HL-60/S4 treated with phorbol 12-myristate 13-acetate at 8.2 ng/mL for 4 days and 3 days (cell line): ENCODE measurements around the gene TNNI3K.
"Not testable (repeated sequence)": the region's sequence is repeated elsewhere in the genome, so short reads cannot be mapped to it uniquely, and the experiment has no call there.

Experiments
- in situ Hi-C: fragments of 300-500 bp; cut with MboI; formaldehyde crosslinking; loops from 2 replicates; pipeline ENCODE4 v1.15.0; 2022; ENCODE audit warnings: low sequenced_read_pairs

The TNNI3K gene, protein sequence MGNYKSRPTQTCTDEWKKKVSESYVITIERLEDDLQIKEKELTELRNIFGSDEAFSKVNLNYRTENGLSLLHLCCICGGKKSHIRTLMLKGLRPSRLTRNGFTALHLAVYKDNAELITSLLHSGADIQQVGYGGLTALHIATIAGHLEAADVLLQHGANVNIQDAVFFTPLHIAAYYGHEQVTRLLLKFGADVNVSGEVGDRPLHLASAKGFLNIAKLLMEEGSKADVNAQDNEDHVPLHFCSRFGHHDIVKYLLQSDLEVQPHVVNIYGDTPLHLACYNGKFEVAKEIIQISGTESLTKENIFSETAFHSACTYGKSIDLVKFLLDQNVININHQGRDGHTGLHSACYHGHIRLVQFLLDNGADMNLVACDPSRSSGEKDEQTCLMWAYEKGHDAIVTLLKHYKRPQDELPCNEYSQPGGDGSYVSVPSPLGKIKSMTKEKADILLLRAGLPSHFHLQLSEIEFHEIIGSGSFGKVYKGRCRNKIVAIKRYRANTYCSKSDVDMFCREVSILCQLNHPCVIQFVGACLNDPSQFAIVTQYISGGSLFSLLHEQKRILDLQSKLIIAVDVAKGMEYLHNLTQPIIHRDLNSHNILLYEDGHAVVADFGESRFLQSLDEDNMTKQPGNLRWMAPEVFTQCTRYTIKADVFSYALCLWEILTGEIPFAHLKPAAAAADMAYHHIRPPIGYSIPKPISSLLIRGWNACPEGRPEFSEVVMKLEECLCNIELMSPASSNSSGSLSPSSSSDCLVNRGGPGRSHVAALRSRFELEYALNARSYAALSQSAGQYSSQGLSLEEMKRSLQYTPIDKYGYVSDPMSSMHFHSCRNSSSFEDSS

DNA sequence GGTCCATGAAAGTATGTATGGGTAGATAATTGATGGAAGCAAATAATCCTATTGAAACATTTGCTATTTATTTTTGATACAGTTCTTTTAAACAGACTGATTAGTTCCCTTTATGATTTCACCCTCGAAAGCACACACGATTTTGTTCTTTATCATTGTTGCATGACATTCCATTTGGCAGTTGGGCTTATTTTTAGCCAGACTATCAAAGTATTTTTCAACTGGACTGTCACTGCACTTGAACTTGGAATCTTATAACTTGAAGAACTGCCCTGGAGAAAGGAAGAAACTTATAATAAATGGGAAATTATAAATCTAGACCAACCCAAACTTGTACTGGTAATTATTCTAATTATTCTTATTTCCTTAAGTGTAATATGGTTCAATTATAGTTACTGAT lies at the start of gene TNNI3K:
TNNI3K (plus strand) TSS at position 235 of the 400 bp plus-strand sequence; CDS start at position 300, 65 bp downstream.
- in situ Hi-C loops, result no loop called here

DNA sequence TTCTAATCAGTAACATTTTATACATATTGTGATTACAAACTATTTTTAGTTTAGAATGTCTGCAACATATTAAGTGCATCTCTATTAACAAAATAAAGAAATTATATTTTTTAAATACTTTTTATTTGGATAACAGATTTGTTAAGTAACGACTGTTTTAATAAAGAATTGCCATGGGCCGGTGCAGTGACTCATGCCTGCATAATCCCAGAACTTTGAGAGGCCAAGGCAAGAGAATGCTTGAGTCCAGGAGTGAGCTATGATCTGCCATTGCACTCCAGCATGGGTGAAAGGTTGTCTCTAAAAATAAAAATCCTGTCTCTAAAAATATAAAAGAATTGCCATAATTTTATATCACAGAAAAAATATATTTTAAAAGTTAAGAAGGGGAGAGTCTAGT lies 41.3 kb upstream of the TNNI3K start:
- in situ Hi-C loops, result no loop called here

DNA sequence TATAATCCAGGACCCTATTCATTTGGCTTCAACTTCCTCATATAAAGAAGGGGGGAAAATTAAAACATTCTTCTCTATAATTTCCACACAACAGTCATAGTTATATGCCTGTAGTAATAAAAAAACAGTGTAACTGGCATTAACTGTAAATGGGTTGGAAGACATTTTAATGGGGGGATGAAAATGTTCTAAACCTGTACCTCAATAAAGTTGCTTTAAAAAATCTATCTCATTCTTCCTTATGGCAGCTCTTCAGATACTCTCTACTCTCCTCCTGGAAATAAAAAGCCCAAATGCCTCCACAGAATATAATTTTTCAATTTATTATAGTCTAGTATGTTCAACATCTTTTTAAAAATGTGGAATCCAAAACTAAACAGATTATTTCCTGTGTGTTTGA lies 39.8 kb upstream of the TNNI3K start:
- in situ Hi-C loops, result no loop called here

DNA sequence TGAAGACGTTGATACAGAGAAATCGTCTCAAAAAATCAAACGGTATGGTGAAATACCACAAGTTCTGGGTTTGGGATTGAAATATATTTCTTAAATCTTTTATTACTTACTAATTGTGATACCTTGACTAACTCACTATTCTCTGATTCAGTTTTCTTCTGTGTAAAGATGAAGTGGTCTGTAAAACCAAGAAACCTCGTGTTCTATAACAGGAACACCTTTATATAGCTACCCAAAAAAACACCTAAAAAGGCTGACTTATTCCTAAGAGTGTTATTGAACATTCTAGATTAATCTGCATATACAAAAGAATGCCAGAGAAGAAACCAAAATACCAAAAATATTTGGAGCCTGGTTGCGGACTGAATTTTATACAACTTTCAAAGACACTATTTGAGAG lies 37.9 kb upstream of the TNNI3K start:
- in situ Hi-C loops, result no loop called here

DNA sequence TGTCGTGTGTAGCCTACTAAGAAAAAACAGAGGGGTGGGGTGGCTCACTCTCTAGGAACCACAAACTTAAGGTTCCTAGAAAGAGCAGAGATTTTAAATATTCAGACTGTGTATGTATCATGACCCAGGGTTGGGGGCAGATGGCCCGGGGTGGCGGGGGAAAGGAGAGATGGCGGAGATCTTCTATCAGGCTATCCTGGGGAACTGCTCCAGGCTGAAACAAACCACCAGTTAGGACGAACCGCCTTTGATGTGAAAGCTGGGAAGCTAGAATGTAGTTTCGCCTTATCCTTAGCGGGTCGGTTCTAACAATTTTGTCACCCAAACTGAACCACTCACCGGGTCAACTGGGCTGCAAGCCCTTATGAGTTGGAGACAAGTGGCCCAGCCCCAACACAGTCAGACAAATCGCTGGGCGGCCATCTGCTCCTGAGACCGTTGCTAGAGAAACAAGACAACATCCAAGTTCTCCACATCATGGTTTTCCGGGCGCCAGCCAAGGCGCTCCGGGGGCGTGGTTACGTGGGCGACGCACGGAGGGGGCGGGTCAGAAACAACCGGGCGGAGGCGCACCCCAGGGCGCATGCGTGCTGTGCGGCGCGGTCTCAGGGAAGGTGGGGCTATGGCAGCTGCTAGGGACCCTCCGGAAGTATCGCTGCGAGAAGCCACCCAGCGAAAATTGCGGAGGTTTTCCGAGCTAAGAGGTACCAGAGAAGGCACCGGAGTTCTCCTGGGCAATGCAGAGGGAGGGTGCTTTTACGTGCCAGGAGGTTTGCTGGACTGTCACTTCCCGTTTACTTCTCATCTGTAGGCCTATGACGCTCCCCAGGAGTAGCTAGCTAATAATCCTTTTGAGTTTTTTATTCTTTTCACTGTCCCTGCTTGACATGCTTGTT lies 37.3 kb upstream of the TNNI3K start, which contains the start of the genes FPGT and LRRIQ3:
FPGT (plus strand) TSS at position 586 of the 896 bp plus-strand sequence; CDS start at position 623, 37 bp downstream.
LRRIQ3 (minus strand) TSS at position 520 of the 896 bp plus-strand sequence. CDS start 14,492 bp downstream, outside the sequence.
- in situ Hi-C loops, result no loop called here

DNA sequence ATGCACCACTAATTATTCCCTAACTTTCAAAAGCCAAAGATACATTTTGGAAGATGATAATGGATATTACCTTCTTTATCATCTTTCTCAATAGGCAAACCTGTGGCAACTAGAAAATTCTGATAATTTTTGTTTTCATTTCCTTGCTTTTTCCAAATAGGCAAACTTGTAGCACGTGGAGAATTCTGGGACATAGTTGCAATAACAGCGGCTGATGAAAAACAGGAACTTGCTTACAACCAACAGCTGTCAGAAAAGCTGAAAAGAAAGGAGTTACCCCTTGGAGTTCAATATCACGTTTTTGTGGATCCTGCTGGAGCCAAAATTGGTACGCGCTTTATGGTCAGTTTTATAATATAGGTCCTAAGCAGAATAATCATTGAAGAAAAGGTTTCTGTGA lies 35.7 kb upstream of the TNNI3K start:
- in situ Hi-C loops, result no loop called here

DNA sequence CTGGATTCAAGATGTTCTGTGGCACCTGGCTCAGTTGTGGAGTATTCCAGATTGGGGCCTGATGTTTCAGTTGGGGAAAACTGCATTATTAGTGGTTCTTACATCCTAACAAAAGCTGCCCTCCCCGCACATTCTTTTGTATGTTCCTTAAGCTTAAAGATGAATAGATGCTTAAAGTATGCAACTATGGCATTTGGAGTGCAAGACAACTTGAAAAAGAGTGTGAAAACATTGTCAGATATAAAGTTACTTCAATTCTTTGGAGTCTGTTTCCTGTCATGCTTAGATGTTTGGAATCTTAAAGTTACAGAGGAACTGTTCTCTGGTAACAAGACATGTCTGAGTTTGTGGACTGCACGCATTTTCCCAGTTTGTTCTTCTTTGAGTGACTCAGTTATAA lies 29.9 kb upstream of the TNNI3K start:
- in situ Hi-C loops, result no loop called here

DNA sequence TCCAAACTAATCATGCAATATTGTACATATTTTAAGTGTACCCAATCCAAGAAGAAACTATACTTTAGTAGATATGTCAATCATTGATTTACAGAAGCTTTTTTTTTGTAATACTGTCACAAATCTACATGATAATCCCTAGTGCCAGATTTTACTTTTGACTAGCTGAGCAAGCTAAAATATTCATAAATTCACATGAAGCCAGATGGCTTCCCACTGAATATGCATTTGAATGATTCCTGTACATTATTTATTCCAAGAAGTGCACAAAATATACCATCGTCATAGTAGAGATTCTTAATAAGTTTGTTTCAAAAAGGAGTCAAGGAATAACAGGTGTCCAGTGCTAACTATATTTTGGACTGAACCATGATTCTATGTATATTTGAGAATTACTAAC lies 20.0 kb upstream of the TNNI3K start:
- in situ Hi-C loops, result no loop called here

DNA sequence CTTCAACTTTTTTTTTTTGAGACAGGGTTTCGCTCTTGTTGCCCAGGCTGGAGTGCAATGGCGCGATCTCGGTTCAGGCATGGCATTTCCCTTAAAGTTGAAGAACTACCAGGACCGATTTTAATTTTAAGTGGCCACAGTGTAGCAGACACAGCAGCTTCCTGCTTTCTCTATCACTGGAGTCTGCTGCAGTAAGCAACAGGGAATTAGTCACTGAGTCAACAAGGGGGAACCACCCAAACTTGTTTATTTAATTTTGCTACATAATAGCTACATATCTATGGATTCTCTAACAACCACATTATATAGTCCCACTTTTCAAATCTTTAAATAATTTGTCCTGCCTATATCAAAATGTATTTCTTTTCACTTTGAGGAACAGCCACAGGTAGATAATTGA lies 12.5 kb upstream of the TNNI3K start:
- in situ Hi-C loops, result no loop called here

DNA sequence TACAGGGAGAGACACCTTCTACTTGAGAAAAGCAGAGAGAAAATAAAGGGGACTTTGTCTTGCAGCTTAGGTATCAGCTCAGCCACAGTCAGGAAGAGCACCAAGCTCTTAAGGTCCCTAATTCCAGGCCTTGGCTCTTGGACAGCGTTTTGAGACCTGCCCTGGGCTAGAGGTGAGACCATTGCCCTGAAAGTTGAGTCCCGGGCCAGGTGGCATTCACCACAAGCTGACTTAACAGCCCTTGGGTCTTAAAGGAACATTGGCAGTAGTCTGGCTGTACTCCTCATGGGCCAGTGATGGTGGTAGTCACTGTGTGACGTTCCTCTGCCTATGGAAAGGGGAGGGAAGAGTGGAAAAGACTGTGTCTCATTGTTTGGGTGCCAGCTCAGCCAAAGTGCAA lies 11.7 kb upstream of the TNNI3K start:
- in situ Hi-C loops, result no loop called here

DNA sequence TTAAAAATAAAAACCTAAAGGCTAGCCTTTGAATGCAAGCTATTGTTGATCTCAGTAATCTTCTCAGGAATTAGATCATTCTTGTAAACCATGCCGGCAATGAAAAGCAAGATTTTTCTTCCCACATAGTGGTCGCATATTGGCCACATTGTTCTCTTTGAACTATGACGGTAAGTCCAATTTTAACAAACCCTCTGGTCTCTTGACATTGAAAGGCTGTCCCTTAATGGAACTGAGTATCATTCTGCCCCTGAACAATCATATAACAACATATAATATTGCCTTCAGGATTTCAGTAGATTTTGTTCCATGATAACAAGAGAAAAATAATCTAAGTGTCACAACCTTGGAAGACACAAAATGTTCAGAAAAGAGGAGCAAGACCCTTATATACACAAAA lies 1.3 kb downstream of the TNNI3K start:
- in situ Hi-C loops, result no loop called here

DNA sequence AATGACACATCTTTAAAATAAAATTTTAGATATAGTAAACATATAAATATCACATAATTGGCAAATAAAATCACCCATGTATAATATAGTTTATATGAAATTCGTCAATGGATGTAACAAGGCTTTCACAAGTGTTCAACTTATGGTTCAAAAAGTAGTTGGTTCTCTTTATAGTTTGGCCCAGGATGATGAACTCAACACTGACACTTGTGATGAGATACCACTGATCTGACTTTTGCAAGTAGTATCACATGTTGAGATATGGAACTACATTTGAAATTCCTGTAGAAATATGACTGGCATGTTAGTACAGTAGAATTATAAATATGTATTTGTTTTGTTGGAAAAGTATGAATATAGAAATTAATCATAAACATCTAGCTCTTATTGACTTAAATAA lies 1.8 kb downstream of the TNNI3K start:
- in situ Hi-C loops, result no loop called here

DNA sequence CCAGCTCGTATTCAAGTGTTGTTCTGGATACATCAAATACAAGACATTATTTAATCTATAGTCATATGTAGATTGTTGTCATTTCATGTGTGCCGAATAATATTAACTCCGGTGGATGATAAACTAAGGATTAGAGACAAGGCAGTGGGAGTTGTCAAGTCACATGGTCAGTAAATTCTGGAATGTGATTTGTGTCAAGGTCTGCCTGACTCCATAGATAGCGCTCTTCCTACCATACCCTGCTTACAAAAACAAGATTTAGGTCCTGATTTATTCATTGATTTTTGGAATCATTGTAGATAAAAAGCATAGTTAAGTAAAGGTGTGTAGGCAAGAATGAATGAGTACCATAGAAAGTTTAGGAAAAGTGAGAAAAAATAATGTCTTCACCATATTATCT lies 2.6 kb downstream of the TNNI3K start:
- in situ Hi-C loops, result no loop called here

DNA sequence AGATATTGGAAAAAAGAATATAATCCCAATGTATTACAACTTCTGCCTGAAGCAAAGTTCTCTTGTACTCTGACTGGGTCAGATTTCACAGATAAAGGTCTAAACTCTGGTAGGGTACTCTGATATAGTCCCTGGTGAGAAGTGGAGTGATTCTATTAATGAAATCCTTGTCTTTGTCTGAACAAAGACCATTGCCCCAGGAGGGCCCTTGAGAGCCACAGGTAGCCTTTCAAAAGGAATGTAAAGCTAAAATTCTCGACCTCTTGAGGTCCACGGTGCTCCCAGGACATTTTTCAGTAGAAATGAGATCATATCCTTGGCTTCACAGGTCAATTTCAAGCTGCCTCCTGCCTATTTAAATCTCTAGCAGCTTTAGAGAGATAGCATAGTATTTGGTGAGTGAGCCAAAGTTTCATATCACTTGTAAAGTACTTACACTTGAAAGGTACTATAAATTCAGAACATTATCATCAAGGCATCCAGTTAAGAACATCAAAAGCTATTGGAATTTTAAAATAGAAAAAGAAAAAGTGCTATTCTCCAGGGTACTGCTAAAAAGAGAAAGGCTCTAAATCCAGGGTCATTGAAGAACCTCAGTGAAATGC lies 10.1 kb downstream of the TNNI3K start:
- in situ Hi-C loops, result no loop called here

DNA sequence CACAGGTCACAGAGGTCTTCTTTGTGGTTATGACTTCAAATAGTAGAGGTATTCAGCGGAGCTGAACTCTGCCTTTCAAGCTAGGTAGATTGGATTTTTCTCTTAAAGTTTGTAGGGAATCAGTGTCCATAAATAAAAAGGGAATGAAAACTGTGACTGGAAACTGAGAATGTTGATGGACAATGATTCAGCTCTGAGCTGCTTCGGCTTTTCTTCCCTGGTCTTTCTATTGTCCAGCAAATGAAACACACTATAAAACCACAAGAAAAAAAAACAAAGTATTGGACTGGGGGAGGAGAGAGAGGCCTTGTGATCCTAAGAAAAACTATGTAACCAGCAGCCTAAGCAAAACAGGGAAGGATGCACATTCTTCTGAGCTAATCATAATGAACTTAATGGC lies 11.1 kb downstream of the TNNI3K start:
- in situ Hi-C loops, result no loop called here

DNA sequence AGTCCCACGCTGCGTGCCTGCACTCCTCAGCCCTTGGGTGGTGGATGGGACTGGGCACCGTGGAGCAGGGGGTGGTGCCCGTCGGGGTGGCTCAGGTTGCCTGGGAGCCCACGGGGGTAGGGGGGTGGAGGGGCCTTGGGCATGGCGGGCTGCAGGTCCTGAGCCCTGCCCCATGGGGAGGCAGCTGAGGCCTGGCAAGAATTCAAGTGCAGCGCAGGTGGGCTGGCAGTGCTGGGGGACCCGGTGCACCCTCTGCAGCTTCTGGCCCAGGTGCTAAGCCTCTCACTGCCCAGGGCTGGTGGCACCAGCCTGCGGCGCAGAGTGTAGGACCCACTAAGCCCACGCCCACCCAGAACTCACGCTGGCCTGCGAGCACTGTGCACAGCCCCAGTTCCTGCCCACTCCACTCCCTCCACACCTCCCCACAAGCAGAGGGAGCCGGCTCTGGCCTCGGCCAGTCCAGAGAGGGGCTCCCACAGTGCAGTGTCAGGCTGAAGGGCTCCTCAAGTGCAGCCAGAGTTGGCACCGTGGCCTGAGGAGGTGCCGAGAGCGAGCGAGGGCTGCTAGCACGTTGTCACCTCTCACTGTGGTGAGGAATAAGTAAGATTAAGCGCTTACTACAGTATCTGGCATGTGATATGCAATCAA lies 12.8 kb downstream of the TNNI3K start:
- in situ Hi-C loops, result no loop called here

DNA sequence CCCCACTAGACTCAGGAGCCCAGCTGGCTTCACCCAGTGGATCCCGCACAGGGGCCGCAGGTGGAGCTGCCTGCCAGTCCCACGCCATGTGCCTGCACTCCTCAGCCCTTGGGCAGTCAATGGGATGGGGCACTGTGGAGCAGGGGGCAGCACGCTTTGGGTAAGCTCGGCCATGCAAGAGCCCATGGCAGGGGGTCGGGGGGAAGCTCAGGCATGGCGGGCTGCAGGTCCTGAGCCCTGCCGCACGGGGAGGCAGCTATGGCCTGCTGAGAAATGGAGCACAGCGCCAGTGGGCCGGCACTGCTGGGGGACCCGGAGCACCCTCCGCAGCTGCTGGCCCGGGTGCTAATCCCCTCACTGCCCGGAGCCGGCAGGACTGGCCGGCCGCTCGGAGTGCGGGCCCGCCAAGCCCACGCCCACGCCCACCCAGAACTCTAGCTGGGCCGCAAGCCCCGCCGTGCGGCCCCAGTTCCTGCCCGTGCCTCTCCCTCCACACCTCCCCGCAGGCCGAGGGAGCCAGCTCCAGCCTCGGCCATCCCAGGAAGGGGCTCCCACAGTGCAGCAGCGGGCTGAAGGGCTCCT lies 18.1 kb downstream of the TNNI3K start:
- in situ Hi-C loops, result not testable (repeated sequence)

DNA sequence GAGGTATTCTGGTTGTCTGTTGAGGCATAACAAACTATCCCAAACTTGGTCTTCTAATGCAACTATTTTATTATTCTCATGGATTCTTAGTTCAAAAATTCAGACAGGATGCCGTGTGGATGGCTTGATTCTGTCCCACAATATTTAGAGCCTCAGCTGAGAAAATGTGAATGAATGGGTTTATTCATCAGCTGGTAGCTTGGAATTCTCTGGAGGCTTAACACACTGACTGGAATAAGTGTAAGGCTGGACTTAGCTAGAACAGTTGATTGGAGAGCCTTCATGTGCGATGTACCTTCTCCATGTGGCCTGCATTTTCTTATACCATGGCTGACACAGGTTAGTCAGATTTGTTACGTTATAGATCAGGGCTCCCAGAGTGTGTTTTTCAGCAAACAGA lies 30.8 kb downstream of the TNNI3K start:
- in situ Hi-C loops, result no loop called here

DNA sequence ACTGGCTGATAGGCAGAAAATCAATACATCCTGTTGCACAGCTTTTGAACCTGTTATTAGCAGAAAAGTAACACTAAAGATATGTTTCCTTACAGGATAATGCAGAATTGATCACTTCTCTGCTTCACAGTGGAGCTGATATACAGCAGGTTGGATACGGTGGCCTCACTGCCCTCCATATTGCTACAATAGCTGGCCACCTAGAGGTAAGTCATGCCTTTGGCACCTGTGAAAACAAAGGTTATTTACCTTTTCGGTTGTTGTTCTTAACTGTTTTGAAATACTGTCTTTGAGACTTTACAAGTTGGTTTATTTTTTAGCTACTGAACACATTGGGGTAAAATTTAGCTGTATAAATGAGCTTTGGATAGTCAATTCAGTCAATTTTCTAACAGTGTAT lies 36.3 kb downstream of the TNNI3K start:
- in situ Hi-C loops, result no loop called here
